Posterior vena cava (tissue), 2 donors: ENCODE results near the gene EPHB1. TPM values are rescaled to one million over a fixed set of nuclear protein-coding genes. Genes with fewer than 3 reads are reported as not detected.

Experiments used
- DNase-seq: peaks from one replicate; pipeline ENCODE4 v3.0.0-alpha.2; 2020; ENCODE audit warnings: low spot score
- intact Hi-C, 2 donors: fragments of 100-400 bp; cut with DNase I; formaldehyde crosslinking; loops; one replicate each; pipeline versions ENCODE4 v1.14.1 to v1.14.2; 2022 to 2023
- long read RNA-seq, 2 donors: library from polyadenylated mRNA; unstranded; transcript quantifications; one replicate each; pipeline ENCODE4 v2.0.0, GENCODE V29; 2020 to 2021
- total RNA-seq, 2 donors: library from RNA; stranded (reverse); fragmentation: NEBNext Ultra II Directional; extraction: Animal tissue kit (Norgen Biotek cat#: 25700); gene quantifications; one replicate each; pipeline ENCODE4 v1.2.1, GENCODE V29; 2021
- donor health status: DM: yes; HTN: yes; CAD: no.
- donor health status: DM: yes; HTN: yes; CAD: no.

Gene EPHB1
- 1 to 10 TPM; 3.7 TPM for total RNA-seq
- long read RNA-seq, donor 1, partial matches to known transcripts, result 0 of 4 reads
- long read RNA-seq, donor 1, other reads (novel, unspliced or antisense), result 4 of 4 reads
- long read RNA-seq, donor 2, partial matches to known transcripts, result 1 of 1 reads
- long read RNA-seq, donor 2, other reads (novel, unspliced or antisense), result 0 of 1 reads

DNA sequence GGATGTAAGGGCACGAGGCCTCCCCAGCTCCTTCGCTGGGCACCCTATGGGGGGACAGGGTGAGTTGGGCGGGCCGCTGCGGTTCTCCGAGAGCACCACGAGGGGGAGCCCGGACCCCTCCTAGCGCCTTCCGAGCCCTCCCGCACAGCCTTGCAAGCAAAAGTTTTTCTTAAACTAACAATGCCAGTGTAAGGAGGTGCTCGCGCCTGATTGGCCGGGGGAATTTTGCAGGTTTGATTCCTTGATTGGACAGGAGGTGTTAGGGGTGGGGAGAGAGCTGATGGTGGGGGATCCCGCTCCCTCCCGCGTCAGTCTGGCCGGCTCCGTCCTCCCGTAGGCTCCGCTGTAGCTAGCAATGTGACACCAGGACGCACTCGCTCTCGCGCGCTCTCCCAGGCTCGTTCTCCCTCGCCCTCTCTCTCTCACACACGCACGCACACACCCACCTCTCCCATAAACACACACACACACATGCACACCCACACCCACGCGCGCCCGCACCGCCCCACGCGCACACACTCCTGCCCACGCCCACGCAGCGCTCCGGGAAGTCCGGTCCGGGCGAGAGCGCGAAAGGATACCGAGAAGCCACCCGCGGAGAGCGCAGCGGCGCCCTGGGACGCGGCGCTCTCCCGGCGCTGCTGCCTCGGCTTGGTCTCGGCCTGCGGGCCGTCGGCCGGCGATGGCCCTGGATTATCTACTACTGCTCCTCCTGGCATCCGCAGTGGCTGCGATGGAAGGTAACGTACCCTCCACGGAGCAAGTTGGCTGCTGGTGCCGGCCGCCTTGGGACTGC is at the start of gene EPHB1:
TSS of gene EPHB1 (plus strand) at position 311 of the 796 bp plus-strand sequence.
- intact Hi-C loops, result loop anchor here (5.0 to 10.0 kb wide), 3 partner anchors 710 to 1102 kb away; no protein-coding TSS in a partner anchor
- DNase-seq, result peak; percentile 93

DNA sequence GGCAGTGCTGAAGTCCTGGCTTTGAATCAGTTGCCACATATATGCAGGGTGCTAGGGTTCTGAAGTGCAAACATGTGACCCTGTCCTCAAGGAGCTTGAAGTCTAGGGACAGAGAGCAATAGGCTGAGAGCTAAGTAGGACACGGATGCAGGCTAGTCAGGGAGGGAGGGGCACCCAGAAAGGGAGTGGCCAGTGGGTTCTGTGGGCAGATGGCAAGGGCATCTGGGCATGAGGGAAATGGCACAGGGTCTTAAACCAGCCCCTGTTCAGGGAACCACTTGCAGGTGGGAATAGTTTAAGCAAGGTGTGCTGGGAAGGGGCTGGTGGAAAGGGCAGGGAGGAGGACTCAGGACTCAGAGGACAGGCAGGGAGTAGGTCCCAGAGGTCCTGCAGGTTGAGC is 46.4 kb upstream of the EPHB1 start:
- intact Hi-C loops, result no loop called here
- no peak for DNase-seq

DNA sequence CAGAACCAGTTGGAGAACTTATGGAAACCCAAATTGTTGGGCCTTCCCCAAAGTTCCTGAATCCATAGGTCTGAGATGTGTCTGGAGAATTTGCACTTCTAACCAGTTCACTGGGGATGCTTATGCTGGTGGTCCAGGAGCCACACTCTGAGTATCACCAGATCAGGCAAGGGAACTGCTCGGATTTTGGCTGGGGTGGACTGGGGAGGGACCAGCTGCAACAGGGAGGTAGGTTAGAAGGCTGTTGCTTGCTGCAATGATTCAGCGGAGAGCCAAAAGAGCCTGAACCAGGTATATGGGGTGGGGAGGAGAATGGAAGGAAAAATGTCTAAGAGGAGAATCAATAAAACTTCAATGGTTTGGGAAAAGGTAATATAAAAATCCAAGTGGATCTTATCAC is 45.9 kb upstream of the EPHB1 start:
- DNase-seq, result no peak
- intact Hi-C loops, result no loop called here

DNA sequence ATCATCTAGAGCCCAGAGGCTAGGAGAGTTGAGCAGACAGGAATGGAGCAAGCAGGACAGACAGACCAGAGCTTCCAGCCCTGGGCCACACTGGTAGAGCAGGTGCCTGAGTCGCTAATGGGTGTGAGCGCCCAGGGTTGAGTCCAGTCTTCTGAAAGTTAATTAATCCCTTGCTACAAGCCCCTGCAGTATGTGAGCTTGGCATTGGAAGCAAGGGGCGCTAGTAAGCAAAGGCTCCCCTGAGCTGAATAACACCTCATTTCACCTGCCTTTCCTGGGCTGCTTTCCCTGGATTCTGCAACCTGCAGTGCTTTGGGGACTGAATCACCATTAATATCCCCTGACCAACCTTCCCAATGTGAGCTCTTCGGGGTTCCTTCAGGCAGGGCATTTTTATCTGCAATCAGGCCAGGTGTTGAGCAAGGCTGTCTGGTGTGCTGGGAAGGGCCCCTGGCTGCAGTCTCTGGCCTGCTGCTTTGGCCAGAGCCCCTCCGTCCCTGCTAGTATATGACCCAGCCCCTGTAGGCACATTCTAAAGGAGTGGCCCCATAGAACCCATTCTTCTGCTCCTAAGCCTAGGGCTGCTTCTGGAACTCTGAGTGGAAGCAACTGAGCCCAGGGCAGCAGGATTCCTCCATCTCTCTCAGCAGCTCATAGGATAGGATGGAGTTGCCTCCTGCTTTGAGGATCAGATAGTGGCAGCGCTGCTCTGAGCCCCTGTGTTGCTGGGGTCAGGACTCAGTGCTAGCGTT is 45.1 kb upstream of the EPHB1 start:
- intact Hi-C loops, result no loop called here
- no peak for DNase-seq

DNA sequence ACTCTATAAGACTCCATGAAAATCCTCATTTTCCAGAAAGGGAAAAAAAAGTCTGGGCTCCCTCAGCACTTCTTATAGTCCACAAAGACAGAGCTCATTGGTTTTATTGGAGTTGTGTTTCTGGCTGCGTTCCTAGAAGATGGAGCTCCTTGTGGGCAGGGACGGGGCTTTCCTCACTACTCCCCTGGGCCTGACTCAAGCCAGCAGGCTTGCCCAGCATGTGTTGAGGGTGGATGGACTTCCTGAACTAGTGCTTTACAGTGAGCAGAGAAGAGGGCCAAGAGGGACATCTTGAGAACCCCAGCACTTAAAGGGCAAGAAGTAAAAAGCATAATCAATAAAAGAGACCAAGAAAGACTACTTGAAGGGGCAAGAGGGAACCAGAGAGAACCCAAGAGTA is 43.2 kb upstream of the EPHB1 start:
- intact Hi-C loops, result no loop called here
- DNase-seq, result no peak

DNA sequence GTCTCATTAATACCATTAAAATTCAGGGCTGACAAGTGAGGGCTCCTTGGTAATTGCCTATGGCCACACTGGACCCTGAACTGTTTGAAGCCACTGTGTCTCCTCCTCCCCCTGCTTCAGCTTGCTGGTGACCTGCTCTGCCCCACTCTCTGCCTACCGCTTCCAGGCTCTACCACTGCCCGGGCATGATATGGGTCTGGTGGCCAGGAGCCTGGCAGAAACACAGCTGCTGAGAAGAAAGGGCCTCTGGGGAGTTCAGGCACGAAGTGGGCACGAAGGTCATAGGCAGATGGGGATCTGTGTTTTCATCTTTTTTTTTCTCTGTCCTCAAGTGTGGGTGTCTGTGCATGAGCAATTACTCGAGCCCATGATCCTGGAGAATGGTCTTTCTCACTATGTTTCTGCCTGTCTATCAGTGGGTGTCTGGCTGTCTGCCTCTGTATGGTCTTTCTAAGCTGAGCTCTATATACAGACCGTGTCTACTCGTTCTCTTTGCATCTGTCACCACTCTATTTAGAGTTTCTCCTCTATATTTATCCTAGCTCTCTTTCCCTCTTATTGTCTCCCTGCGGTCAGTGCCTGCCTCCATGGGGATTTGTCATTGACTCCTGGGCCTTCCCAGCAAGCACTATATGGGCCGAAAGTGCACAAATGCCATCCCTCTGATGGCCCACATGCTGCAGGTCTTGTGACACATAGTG is 42.1 kb upstream of the EPHB1 start:
- DNase-seq, result no peak

DNA sequence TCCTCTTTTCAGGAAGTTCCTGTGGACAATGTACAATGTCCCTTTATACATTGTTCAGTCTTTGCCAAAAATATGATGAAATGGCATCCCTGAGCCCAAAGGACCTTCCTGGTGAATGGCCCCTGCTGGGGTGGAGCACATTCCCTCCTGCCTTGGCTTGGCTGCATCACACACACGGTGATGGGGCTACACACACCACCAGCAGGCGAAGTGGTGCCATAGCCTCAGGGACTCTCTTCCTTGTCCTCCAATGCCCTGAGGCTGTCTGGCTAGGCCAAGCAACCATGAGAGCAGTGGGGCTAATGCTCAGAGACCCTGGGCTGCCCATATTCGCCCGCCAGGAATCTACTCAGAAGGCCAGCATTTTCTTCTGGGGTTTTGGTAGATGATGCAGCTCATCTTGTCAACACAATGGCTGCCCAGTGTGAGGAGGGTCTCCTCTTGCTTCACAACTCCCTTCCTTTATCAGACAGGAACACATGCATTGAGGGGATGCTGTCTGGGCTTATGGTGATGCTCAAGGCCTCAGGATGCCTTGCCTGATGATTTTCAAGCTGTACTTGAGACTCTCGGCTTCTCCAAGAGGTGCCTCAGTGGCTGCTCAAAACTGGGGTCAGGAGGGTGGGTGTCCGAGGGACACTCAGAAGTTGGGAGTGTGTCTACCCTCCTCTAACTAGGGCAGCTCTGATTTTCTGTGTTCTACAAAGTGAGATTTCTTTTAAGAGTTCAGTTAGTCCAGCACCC is 40.9 kb upstream of the EPHB1 start:
- intact Hi-C loops, result no loop called here
- DNase-seq, result no peak

More for the DNA sequence above, 42.1 kb upstream of the EPHB1 start:
- intact Hi-C loops, result no loop called here

DNA sequence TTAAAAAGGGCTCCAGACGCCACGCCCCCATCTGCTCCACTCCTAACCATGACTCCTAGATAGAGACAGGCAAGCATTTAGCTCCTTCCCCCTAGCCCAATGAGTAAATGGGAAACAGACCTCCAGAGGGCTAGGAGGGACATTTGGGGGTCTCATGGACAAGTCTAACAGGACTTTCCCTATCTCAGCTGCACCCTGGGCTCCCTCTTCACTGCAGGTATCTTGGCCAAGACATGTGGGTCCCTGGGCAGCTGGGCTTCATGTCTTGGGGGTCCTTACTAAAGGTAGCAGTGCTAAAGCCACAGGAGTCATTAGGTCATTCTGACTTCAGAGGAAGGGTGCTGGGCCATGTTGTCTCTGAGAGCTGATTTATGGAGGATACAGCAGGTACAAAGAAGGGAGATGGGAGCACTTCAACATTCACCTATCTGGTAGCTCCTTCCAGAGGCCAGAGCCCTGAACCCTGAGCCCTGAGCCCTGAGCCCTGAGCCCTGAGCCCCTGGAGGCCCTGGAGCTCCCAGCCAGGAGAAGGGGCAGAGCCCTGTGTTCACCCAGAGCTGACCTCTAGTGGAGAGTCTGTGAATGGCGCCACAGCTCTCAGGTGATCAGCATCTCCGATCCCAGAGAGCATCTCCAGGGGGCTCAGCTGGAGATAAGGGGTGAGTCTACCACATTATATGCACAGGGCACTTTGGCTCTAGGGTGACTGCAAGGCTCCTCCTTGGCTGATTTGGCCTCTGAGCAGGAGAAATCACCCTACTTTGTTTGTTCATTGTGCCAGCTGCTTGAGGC is 40.1 kb upstream of the EPHB1 start:
- DNase-seq, result no peak
- intact Hi-C loops, result no loop called here

DNA sequence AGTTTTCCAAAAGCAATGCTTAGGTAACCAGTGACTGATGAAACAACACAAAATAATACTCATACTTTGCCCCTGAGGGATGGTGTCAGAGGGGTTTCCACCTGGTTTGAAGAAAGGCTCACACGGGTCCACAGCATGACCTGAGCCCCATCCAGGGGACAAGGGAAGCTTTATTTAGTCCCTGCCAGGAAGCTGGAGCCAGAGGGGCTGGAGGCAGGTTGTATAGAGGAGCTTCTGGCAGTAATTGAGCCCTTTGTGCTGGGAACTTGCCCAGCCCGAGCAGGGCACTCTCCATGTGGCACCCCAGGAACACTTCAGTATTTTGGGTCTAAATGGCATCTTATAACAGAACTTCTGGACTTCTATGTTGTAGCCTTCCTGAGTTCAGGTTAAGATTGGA is 39.2 kb upstream of the EPHB1 start:
- intact Hi-C loops, result no loop called here
- no peak for DNase-seq

DNA sequence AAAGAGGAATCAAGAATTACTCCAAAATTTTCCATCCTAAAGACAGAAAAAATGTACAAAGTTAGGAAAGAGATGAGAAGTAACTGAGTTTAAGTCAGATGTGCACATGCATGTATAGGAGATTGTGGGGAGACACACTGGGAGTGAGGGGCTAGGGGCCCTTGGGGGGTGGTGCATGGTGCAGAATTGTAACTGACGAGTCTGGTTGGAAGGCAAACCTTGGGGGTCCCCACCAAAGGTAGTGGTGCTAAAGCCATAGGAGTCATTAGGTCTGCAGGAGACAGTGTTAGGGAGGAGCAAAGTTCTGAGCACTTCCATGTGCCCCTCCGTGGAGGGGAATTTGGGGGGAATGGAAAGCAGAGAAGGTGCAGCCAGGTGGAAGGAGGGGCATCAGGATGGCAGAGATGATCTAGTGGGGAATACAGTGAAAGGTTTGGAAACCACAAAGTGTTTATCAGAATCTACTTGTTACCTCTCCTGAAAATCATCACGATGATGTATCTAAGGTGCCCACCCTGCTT is 37.5 kb upstream of the EPHB1 start:
- intact Hi-C loops, result no loop called here
- DNase-seq, result no peak

DNA sequence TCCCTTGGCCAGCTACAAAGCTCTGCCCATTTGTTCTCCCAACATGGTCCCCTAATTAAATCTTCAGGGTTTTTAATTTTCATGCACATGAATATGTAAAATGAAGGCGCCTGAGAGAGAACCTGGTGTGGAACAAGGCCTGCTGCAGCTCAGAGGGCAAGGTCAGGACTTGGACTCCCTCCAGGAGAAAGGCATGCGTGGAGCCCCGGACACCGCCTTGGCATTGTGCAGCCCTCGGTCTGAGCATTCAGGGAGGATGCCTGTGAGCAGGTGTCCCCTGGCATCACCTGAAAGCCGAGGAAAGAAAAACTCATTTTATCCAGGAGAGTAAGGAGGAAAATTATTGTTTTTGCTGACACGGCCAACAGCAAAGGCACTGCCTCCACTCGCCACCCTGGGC is 33.8 kb upstream of the EPHB1 start:
- DNase-seq, result no peak
- intact Hi-C loops, result no loop called here

DNA sequence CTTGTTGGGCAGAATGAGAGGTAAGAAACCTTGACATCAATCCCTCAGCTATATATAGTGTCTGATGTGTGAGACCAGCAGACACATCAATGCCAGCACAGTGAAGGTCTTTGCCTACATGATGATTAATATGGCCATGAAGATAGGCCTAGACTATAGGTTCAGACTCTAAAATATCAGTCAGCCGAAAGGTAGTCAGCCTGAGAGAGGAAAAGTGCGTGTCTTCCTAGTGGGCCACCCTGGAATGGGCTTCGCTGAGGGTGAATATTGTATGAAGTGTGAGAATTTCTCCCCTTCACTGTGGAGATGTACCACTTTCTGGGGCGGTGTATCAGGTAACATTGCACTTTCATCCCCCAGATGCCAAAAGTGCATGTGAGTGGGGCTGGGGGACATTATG is 33.0 kb upstream of the EPHB1 start:
- no peak for DNase-seq
- intact Hi-C loops, result no loop called here

DNA sequence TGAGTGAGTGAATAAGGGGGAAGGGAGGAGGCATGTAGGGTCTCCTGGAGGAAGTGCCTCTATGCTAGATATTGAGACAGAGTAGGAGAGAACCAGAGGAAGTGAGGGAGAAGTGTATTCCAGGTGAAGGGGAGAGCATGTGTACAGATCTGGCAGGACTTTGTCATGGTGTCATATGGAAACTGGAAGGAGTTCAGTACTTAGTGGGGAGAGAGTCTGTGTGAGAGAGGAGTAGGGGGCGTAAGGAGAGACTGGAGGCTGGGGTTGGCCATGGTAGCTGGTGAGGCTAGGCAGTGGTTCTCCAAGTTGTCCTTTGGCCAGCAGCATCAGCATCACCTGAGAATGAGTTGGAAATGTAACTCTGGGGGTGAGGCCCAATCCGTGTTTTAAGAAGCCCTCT is 29.6 kb upstream of the EPHB1 start:
- intact Hi-C loops, result no loop called here
- no peak for DNase-seq

DNA sequence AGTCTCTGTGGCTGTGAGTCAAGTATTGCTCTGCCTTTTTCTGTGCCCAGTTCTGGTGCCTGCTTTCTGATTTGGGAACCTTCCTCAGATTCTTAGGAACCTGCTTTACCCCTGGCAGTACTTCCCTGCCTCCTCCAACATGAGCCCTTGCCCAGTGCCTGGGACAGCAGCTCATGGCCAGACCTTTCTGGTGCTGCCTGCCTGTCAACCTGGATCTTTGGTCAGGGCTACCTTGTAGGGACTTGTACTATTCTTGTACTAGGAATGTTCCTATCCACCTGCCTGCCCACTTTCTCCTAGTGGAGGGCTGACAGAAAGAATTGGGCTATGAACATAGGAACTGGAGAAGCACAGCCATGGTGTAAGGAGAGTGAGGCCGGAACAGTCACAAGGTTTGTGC is 28.8 kb upstream of the EPHB1 start:
- no peak for DNase-seq
- intact Hi-C loops, result no loop called here

DNA sequence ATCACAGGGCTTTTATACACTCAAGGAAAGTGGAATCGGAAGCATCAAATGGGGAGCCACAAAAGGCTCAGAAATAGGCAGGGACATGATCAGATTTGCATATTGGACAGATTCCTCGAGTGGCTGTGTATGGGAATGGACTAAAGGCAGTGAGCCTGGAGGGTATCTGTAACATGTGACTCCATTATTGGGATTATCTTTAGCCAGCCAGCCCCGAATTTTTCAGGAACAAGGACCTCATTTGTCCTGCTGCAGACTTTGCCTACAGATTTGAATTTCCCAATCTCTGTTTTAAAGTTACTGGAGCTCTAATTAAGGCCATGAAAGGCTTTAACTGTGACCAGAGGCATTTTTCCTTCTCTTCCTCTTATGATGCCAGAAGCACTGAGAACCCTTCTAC is 26.9 kb upstream of the EPHB1 start:
- no peak for DNase-seq
- intact Hi-C loops, result no loop called here

DNA sequence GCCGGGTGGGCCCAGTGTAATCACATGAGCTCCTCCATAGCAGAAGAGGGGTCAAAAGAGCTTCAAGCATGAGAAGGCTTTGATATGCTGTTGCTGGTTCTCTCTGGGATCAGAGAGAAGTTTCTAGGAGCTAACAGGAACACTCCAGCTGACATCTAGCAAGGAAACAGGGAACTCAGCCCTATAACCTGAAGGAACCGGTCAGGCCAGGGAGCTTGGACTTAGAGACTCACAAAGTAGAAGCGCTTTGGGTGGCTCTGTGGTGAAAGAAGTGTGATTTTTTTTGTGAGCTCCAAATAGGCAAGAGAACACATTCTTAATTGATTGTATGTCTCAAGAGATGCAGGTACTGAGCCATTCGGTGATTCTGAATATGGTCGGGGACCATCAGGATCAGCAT is 26.2 kb upstream of the EPHB1 start:
- intact Hi-C loops, result no loop called here
- no peak for DNase-seq

DNA sequence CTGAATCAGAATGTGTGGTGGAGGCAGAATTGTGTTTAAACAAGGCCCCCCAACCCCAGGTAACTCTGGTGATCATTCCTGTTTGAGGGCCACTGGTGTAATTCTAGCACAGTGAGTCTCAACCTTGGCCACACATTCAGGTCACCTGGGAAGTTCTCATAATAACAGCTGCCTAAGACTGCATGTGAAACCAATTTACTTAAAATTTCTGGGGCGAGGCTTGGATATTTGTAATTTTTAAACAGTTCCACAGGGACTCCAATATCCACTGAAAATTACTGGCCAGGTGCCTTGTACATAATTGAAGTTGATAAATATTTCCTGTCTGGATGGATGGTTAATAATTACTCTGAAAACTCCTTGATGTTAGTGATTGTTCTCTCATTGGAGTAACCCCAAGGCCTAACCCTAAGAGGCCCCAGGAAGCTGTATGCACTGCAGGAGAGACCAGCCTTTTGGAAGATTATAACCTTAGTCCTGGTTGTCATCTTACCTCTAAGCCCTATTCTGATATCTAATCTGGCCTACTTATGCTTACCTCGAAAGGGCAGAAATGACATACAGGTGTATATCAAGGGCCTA is 25.7 kb upstream of the EPHB1 start:
- intact Hi-C loops, result no loop called here
- DNase-seq, result no peak

DNA sequence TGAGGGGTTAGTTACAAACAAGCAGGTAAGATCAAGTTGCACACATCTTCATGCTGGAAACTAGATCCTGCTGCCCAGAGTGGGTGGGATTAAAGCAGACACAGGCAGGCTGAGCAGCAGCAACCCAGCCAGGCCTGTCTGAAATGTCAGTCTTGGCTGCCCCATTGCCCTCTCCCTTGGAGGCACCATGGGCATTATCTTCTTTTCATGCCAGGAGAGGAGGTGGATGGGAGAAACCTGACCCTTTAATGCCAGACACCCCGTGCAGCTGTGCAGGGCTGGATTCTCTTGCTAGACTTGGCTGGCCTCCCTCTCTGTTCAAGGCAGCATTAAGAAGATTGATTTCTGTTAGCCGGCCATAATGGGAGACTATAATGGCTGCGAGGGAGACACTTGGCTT is 23.0 kb upstream of the EPHB1 start:
- DNase-seq, result no peak
- intact Hi-C loops, result no loop called here
